Measurements from ENCODE around the gene KRTAP19-3. TPM values are rescaled to one million over a fixed set of nuclear protein-coding genes. Genes with fewer than 3 reads are reported as not detected.

KRTAP19-3 gene
- total and polyA plus RNA-seq, 2 of the 8 experiments (the other 6 are each of a cell fraction or from before 2014, with no cell fraction given) = not detected

- TF ChIP-seq NRF1 (IDR thresholded peaks at IDR 0.05; ENCODE audit: low read depth, low read length) (no peak), KDM4A (IDR thresholded peaks at IDR 0.05; ENCODE audit: low read depth, low read length, severe bottlenecking) (no peak)
Observed at GRCh38 chr21:30482130-30482529, 9.7 kb downstream of the KRTAP19-3 start (continued).

Data from H1 (cell line).